Astrocyte (in vitro differentiated cells and primary cell): Measurements from ENCODE around the gene TMEM178B. TPM values are rescaled to one million over a fixed set of nuclear protein-coding genes. Genes with fewer than 3 reads are reported as not detected.

Source experiments
- DNase-seq: peaks from one replicate; pipeline ENCODE4 v3.0.0-alpha.2; 2010; ENCODE audit warnings: low read depth
- FAIRE-seq: peaks from 2 replicates; lab custom pipeline; 2011; peaks lifted over from hg19 to GRCh38; lab: Jason Lieb, UNC
- H2AFZ ChIP-seq: 2 replicates; pipeline ENCODE4 v1.6.0; 2012; ENCODE audit warnings: low read depth, low read length, inconsistent platforms
- H3K27ac ChIP-seq: 2 replicates; pipeline ENCODE4 v1.5.1; 2011; ENCODE audit warnings: low read depth, low read length, inconsistent platforms
- H3K27me3 ChIP-seq: 2 replicates; pipeline ENCODE4 v1.6.0; 2011; ENCODE audit warnings: low read length, inconsistent platforms; ENCODE audit not compliant: insufficient read depth
- H3K36me3 ChIP-seq: 2 replicates; pipeline ENCODE4 v1.5.1; 2011; ENCODE audit warnings: low read length, inconsistent platforms; ENCODE audit not compliant: insufficient read depth
- H3K4me1 ChIP-seq: 2 replicates; pipeline ENCODE4 v1.5.1; 2011; ENCODE audit warnings: low read length, inconsistent platforms; ENCODE audit not compliant: insufficient read depth
- H3K4me2 ChIP-seq: 2 replicates; pipeline ENCODE4 v1.6.0; 2012; ENCODE audit warnings: low read length, inconsistent platforms
- H3K4me3 ChIP-seq: 2 replicates; pipeline ENCODE4 v1.5.1; 2011; ENCODE audit warnings: low read depth, mild to moderate bottlenecking, low read length, inconsistent platforms; ENCODE audit not compliant: insufficient read depth
- H3K79me2 ChIP-seq: 2 replicates; pipeline ENCODE4 v1.6.0; 2012; ENCODE audit warnings: mild to moderate bottlenecking, low read length, inconsistent platforms; ENCODE audit not compliant: insufficient read depth
- H3K9ac ChIP-seq: 2 replicates; pipeline ENCODE4 v1.6.0; 2012; ENCODE audit warnings: mild to moderate bottlenecking, low read length, inconsistent platforms
- H3K9me3 ChIP-seq: 2 replicates; pipeline ENCODE4 v1.5.1; 2012; ENCODE audit warnings: low read depth, mild to moderate bottlenecking, low read length, inconsistent platforms; ENCODE audit not compliant: insufficient read depth
- H4K20me1 ChIP-seq: 2 replicates; pipeline ENCODE4 v1.6.0; 2012; ENCODE audit warnings: low read length, inconsistent platforms; ENCODE audit not compliant: insufficient read depth
- H3K27ac Mint-ChIP-seq: one replicate; pipeline ENCODE4 v1.8.0; 2021; ENCODE audit warnings: mild to moderate bottlenecking, mixed read lengths; ENCODE audit not compliant: unreplicated experiment
- H3K27me3 Mint-ChIP-seq: one replicate; pipeline ENCODE4 v1.8.0; 2021; ENCODE audit warnings: low read depth, mixed read lengths; ENCODE audit not compliant: unreplicated experiment
- H3K36me3 Mint-ChIP-seq: one replicate; pipeline ENCODE4 v1.8.0; 2021; ENCODE audit warnings: low read depth, mixed read lengths; ENCODE audit not compliant: unreplicated experiment
- H3K4me1 Mint-ChIP-seq: one replicate; pipeline ENCODE4 v1.8.0; 2021; ENCODE audit warnings: low read depth, mixed read lengths; ENCODE audit not compliant: unreplicated experiment
- H3K4me3 Mint-ChIP-seq: one replicate; pipeline ENCODE4 v1.8.0; 2021; ENCODE audit warnings: mild to moderate bottlenecking, moderate library complexity, mixed read lengths; ENCODE audit not compliant: unreplicated experiment
- H3K9me3 Mint-ChIP-seq: one replicate; pipeline ENCODE4 v1.8.0; 2021; ENCODE audit warnings: mild to moderate bottlenecking, mixed read lengths; ENCODE audit not compliant: unreplicated experiment
- CTCF ChIP-seq: IDR thresholded peaks from 2 replicates; pipeline ENCODE4 v1.5.1; 2011; ENCODE audit warnings: low read depth, mild to moderate bottlenecking, inconsistent platforms, low read length, moderate library complexity; ENCODE audit not compliant: insufficient read depth
- EZH2 ChIP-seq: IDR thresholded peaks from 2 replicates; pipeline ENCODE4 v1.6.1; 2012; ENCODE audit warnings: mild to moderate bottlenecking, low read length, inconsistent platforms; ENCODE audit not compliant: insufficient read depth
- total RNA-seq: library from RNA; stranded (reverse); gene quantifications from 2 replicates; pipeline ENCODE4 v1.2.1, GENCODE V29; 2021

Gene TMEM178B
- total RNA-seq, 1 donor from 2014 or later = 3.9 TPM

GRCh38 chr7:141478845-141479244 is 405.0 kb downstream of the TMEM178B start:
- Mint-ChIP-seq H3K36me3 (no peaks in the 10 kb centered on the region), H3K9me3 (peaks cover 4% of the 10 kb centered on the region)
- no peaks in the 10 kb centered on the region for H3K36me3 ChIP-seq

DNA sequence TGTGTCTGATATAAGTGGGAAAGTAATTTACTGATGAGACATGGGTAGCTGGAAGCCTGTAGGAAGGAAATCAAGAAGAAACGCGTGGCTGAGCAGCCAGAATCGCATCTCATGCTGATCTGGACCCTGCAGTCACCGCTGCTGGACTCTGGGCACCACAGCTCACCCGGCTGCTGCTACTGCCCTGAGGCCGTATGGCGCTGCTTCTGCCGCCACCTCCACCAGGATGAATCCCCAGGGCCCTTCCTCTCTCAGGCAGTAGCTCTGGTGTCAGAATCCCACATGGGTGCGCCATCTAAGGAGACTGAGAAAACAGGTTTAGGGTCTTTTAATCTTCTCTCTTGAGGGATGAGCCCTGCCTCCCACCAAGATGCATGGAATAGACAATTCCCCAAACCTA is 407.1 kb downstream of the TMEM178B start:
- TF ChIP-seq EZH2 (no peak), CTCF (no peak)
- H3K79me2 ChIP-seq = no peaks in the 10 kb centered on the region
- no peaks in the 10 kb centered on the region for H3K36me3 ChIP-seq
- peaks cover 3% of the 10 kb centered on the region for H3K4me1 Mint-ChIP-seq
- no peak overlapping the region for H3K27ac Mint-ChIP-seq
- no peaks in the 10 kb centered on the region for H3K27me3 ChIP-seq
- H3K9me3 ChIP-seq = no peaks in the 10 kb centered on the region
- FAIRE-seq (no peak), DNase-seq (no peak)
- H2AFZ ChIP-seq = no peak overlapping the region
- H3K9ac ChIP-seq = no peak overlapping the region
- H4K20me1 ChIP-seq = no peaks in the 10 kb centered on the region
- no peaks in the 10 kb centered on the region for H3K36me3 Mint-ChIP-seq
- H3K4me2 ChIP-seq = no peak overlapping the region
- H3K9me3 Mint-ChIP-seq = peaks cover 4% of the 10 kb centered on the region
- H3K27ac ChIP-seq = no peak overlapping the region
- H3K4me3 Mint-ChIP-seq = no peak overlapping the region
- no peak overlapping the region for H3K4me3 ChIP-seq
- no peaks in the 10 kb centered on the region for H3K4me1 ChIP-seq
- H3K27me3 Mint-ChIP-seq = peaks cover 9% of the 10 kb centered on the region

More at GRCh38 chr7:141478845-141479244, 405.0 kb downstream of the TMEM178B start:
- no peak overlapping the region for H2AFZ ChIP-seq
- no peak overlapping the region for H3K4me2 ChIP-seq
- Mint-ChIP-seq H3K27ac (no peak overlapping the region), H3K27me3 (peaks cover 15% of the 10 kb centered on the region), H3K4me1 (peaks cover 3% of the 10 kb centered on the region), H3K4me3 (no peak overlapping the region)
- no peaks in the 10 kb centered on the region for H3K27me3 ChIP-seq
- no peaks in the 10 kb centered on the region for H4K20me1 ChIP-seq
- FAIRE-seq = no peak
- no peaks in the 10 kb centered on the region for H3K79me2 ChIP-seq
- no peak overlapping the region for H3K27ac ChIP-seq
- H3K9me3 ChIP-seq = no peaks in the 10 kb centered on the region
- no peak for DNase-seq
- H3K4me3 ChIP-seq = no peak overlapping the region
- H3K9ac ChIP-seq = no peak overlapping the region
- TF ChIP-seq CTCF (no peak), EZH2 (no peak)
- no peaks in the 10 kb centered on the region for H3K4me1 ChIP-seq

DNA sequence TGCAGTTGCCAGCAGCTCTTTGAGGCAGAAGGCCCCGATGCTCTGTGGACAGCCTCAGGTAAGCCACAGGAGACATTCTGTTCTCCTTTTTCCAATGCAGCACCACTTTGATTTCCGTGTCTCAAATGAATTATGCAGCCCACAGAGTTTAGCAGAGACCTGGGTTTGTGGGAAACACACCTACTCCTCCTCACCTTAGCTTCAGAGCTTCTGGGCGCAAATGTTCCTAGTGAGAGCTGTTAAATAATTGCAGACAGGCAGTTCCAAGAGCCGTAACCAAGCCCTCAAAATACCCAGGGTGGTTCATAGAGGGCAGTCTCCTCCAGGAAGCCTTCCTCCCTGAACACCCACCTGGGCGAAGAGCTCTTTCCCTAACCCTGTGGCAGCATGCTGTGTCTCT is 408.1 kb downstream of the TMEM178B start:
- Mint-ChIP-seq H3K27me3 (peaks cover 9% of the 10 kb centered on the region), H3K27ac (no peak overlapping the region), H3K4me3 (no peak overlapping the region), H3K9me3 (peaks cover 4% of the 10 kb centered on the region), H3K36me3 (no peaks in the 10 kb centered on the region), H3K4me1 (peaks cover 3% of the 10 kb centered on the region)
- Histone ChIP-seq H3K27me3 (no peaks in the 10 kb centered on the region), H3K4me1 (no peaks in the 10 kb centered on the region), H3K79me2 (no peaks in the 10 kb centered on the region), H3K36me3 (no peaks in the 10 kb centered on the region), H3K27ac (no peak overlapping the region), H3K4me3 (no peak overlapping the region), H4K20me1 (no peaks in the 10 kb centered on the region), H2AFZ (no peak overlapping the region), H3K9me3 (no peaks in the 10 kb centered on the region), H3K4me2 (no peak overlapping the region), H3K9ac (no peak overlapping the region)
- no peak for FAIRE-seq
- no peak for DNase-seq
- TF ChIP-seq CTCF (no peak), EZH2 (no peak)
